HL-60 (cell line): ENCODE data around the gene FNIP1.

Experiments
- DNase-seq, 2 experiments: peaks; one replicate each; pipeline ENCODE4 v3.0.0-alpha.2; 2010 to 2020; ENCODE audit warnings: low read depth in 1 of 2, low spot score in 1 of 2
- H3K27ac ChIP-seq: fragments of 250-450 bp; sonication (Bioruptor Pico); replicated peaks from 2 replicates; pipeline ENCODE4 v1.5.1; 2020; ENCODE audit warnings: mild to moderate bottlenecking, moderate library complexity
- H3K27me3 ChIP-seq: fragments of 250-450 bp; sonication (Bioruptor Pico); 2 replicates; pipeline ENCODE4 v1.5.1; 2021; ENCODE audit warnings: mild to moderate bottlenecking, moderate library complexity; ENCODE audit not compliant: insufficient read depth, poor library complexity, severe bottlenecking
- H3K4me3 ChIP-seq: replicated peaks from 2 replicates; pipeline ENCODE4 v1.5.1; 2011; ENCODE audit warnings: mild to moderate bottlenecking, control low read depth, low read length; ENCODE audit not compliant: insufficient read depth
- CTCF ChIP-seq: IDR thresholded peaks from one replicate; pipeline ENCODE4 v1.5.1; 2011; ENCODE audit warnings: low read length, control low read depth, inconsistent platforms; ENCODE audit not compliant: insufficient read depth
- GABPA ChIP-seq: IDR thresholded peaks from 2 replicates; pipeline ENCODE4 v1.6.1; 2012; ENCODE audit warnings: low read depth
- POLR2AphosphoS5 ChIP-seq: IDR thresholded peaks from 2 replicates; pipeline ENCODE4 v1.6.1; 2012; ENCODE audit warnings: low read depth
- REST ChIP-seq: IDR thresholded peaks from 2 replicates; pipeline ENCODE4 v1.6.1; 2012; ENCODE audit warnings: low read depth; ENCODE audit not compliant: insufficient replicate concordance
- SPI1 ChIP-seq: IDR thresholded peaks from 2 replicates; pipeline ENCODE4 v1.6.1; 2012; ENCODE audit warnings: low read depth, mild to moderate bottlenecking, borderline replicate concordance

Gene FNIP1

GRCh38 chr5:131773805-131774204 lies 23.0 kb downstream of the FNIP1 start:
- H3K4me3 ChIP-seq, result no peak overlapping the region
- no peak for DNase-seq
- H3K27me3 ChIP-seq, result no peaks in the 10 kb centered on the region
- H3K27ac ChIP-seq, result no peak overlapping the region
- TF ChIP-seq SPI1 (no peak), CTCF (no peak), REST (no peak), GABPA (no peak), POLR2AphosphoS5 (no peak)

- TF ChIP-seq POLR2AphosphoS5, result no peak
- TF ChIP-seq SPI1, result no peak
- TF ChIP-seq REST, result no peak
- TF ChIP-seq GABPA, result no peak
- no peak for TF ChIP-seq CTCF
- no peaks in the 10 kb centered on the region for H3K27me3 ChIP-seq
- no peak for DNase-seq
- no peak overlapping the region for H3K27ac ChIP-seq
- no peak overlapping the region for H3K4me3 ChIP-seq
Observed at GRCh38 chr5:131771692-131772091, 25.1 kb downstream of the FNIP1 start.

GRCh38 chr5:131769961-131770360 lies 26.9 kb downstream of the FNIP1 start:
- Histone ChIP-seq H3K27me3 (no peaks in the 10 kb centered on the region), H3K4me3 (no peak overlapping the region), H3K27ac (no peak overlapping the region)
- DNase-seq, result no peak
- TF ChIP-seq SPI1 (no peak), GABPA (no peak), REST (no peak), CTCF (no peak), POLR2AphosphoS5 (no peak)
